HCT116 (cell line): ENCODE measurements around the gene CLDN15.

Source experiments
- ATF3 ChIP-seq: IDR thresholded peaks from 2 replicates; pipeline ENCODE4 v1.6.1; 2012
- CBX3 ChIP-seq: IDR thresholded peaks from 2 replicates; pipeline ENCODE4 v1.6.1; 2012; ENCODE audit warnings: low read depth
- CEBPB ChIP-seq: IDR thresholded peaks from 2 replicates; pipeline ENCODE4 v1.6.1; 2012; ENCODE audit warnings: low read depth
- CTCF ChIP-seq, 3 experiments: fragments of 200-600 bp in 1 of 3; sonication (generic) in 1 of 3; IDR thresholded peaks in 2 of 3; conservative IDR thresholded peaks in 1 of 3; 2 replicates each; pipeline ENCODE4 v1.5.1; 2012 to 2017; ENCODE audit warnings: low read depth in 2 of 3, low read length in 2 of 3, antibody characterized with exemption in 1 of 3, borderline replicate concordance in 1 of 3, control low read depth in 1 of 3, mild to moderate bottlenecking in 1 of 3, mixed read lengths in 1 of 3, mixed run types in 1 of 3, moderate library complexity in 1 of 3; ENCODE audit not compliant: insufficient read depth in 1 of 3
- EZH2 ChIP-seq: fragments of 200-600 bp; sonication (generic); IDR thresholded peaks from 2 replicates; pipeline ENCODE4 v1.6.1; 2017; ENCODE audit warnings: antibody characterized with exemption, mixed run types
- JUND ChIP-seq: IDR thresholded peaks from 2 replicates; pipeline ENCODE4 v1.6.1; 2012
- POLR2A ChIP-seq: IDR thresholded peaks from 2 replicates; pipeline ENCODE4 v1.7.0; 2011; ENCODE audit warnings: borderline replicate concordance; ENCODE audit not compliant: insufficient read depth, insufficient read length; ENCODE audit errors: extremely low read depth
- POLR2AphosphoS5 ChIP-seq: IDR thresholded peaks from 2 replicates; pipeline ENCODE4 v1.6.1; 2011; ENCODE audit warnings: mild to moderate bottlenecking, low read depth, low read length, moderate library complexity
- RAD21 ChIP-seq: IDR thresholded peaks from 2 replicates; pipeline ENCODE4 v1.6.1; 2012; ENCODE audit warnings: low read depth, mild to moderate bottlenecking
- REST ChIP-seq: IDR thresholded peaks from 2 replicates; pipeline ENCODE4 v1.6.1; 2012; ENCODE audit warnings: low read depth
- SIN3A ChIP-seq: IDR thresholded peaks from 2 replicates; pipeline ENCODE4 v1.6.1; 2012; ENCODE audit warnings: low read depth
- YY1 ChIP-seq: IDR thresholded peaks from 2 replicates; pipeline ENCODE4 v1.6.1; 2011; ENCODE audit warnings: low read length, low read depth, moderate library complexity, mild to moderate bottlenecking; ENCODE audit not compliant: insufficient replicate concordance; ENCODE audit errors: extremely low read depth
- ZBTB33 ChIP-seq: IDR thresholded peaks from 2 replicates; pipeline ENCODE4 v1.6.1; 2011; ENCODE audit warnings: mild to moderate bottlenecking, low read length, moderate library complexity; ENCODE audit not compliant: insufficient replicate concordance; ENCODE audit errors: extremely low read depth
- ZNF274 ChIP-seq: fragments of 200-500 bp; sonication (Bioruptor generic); IDR thresholded peaks from 2 replicates; pipeline ENCODE4 v1.6.1; 2014; ENCODE audit warnings: mild to moderate bottlenecking, low read depth, low read length, inconsistent platforms

- TF ChIP-seq CBX3 = no peak
- no peak for TF ChIP-seq CTCF (IDR thresholded peaks at IDR 0.05 in 2 of 3, conservative IDR thresholded peaks at IDR 0.05 in 1 of 3; ENCODE audit: borderline replicate concordance in 1 of 3, insufficient read depth in 1 of 3, low read depth in 2 of 3, low read length in 2 of 3)
- TF ChIP-seq ZNF274 = no peak
- TF ChIP-seq ATF3 = no peak
- TF ChIP-seq POLR2A = no peak
- no peak for TF ChIP-seq ZBTB33
- TF ChIP-seq EZH2 = no peak
- no peak for TF ChIP-seq RAD21
- TF ChIP-seq CEBPB = no peak
- no peak for TF ChIP-seq SIN3A
- TF ChIP-seq POLR2AphosphoS5 = no peak
- no peak for TF ChIP-seq YY1
- no peak for TF ChIP-seq JUND
- TF ChIP-seq REST = no peak
These were observed 47.6 kb upstream of the CLDN15 start for GRCh38 chr7:101285171-101285570.
